GM20000 (cell line): ENCODE measurements around the gene SIGLEC15.

ENCODE experiments used
- DNase-seq: peaks from one replicate; pipeline ENCODE4 v3.0.0; 2012; ENCODE audit warnings: low spot score
- TF ChIP-seq, protein P1 (sequence below): IDR thresholded peaks from 2 replicates; pipeline ENCODE4 v1.5.1; 2012; ENCODE audit warnings: mild to moderate bottlenecking, control low read depth; ENCODE audit errors: extremely low read depth, missing control alignments

SIGLEC15 gene

DNA sequence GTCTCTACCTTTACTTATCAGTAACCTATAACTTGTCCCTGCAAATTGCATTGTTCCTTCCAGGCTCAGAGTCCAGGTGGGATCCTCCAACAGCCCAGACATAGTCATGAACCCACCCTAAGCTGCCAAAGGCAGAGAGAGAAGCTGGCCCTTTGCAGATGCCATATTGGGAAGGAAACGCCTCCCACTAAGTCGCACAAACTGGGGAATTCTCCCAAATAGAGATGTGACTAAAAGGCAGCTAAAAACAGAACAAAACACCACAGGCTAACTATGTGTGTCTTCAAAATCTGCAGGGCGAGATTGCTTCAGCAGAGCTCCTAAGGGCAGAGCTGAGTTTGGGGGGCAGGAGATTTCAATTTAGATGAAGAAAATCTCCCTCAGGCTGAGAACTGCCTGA, 38.5 kb upstream of the SIGLEC15 start:
- DNase-seq, result no peak

DNA sequence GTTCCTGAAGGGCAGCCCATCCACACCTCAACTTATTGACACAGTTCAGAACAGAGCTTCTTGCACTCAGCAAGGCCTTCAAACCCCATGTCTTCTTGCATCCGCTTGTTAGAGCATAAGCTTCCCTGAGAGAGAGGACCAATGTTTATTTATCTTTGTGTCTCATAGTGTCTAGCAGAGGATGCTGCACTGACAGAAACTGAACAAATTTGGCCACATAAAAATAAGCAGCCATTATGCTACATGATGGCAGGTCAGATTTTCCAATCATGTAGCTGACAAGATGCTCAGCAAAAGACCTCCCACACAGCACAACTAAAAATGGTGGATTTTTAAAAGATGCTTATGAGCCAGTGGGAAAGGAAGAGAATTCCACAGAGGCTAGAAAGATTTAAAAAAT, 38.1 kb upstream of the SIGLEC15 start:
- TF ChIP-seq, protein P1, sequence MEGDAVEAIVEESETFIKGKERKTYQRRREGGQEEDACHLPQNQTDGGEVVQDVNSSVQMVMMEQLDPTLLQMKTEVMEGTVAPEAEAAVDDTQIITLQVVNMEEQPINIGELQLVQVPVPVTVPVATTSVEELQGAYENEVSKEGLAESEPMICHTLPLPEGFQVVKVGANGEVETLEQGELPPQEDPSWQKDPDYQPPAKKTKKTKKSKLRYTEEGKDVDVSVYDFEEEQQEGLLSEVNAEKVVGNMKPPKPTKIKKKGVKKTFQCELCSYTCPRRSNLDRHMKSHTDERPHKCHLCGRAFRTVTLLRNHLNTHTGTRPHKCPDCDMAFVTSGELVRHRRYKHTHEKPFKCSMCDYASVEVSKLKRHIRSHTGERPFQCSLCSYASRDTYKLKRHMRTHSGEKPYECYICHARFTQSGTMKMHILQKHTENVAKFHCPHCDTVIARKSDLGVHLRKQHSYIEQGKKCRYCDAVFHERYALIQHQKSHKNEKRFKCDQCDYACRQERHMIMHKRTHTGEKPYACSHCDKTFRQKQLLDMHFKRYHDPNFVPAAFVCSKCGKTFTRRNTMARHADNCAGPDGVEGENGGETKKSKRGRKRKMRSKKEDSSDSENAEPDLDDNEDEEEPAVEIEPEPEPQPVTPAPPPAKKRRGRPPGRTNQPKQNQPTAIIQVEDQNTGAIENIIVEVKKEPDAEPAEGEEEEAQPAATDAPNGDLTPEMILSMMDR, result no peak
- no peak for DNase-seq

More for the DNA sequence above, 38.5 kb upstream of the SIGLEC15 start:
- TF ChIP-seq, protein P1, result no peak

DNA sequence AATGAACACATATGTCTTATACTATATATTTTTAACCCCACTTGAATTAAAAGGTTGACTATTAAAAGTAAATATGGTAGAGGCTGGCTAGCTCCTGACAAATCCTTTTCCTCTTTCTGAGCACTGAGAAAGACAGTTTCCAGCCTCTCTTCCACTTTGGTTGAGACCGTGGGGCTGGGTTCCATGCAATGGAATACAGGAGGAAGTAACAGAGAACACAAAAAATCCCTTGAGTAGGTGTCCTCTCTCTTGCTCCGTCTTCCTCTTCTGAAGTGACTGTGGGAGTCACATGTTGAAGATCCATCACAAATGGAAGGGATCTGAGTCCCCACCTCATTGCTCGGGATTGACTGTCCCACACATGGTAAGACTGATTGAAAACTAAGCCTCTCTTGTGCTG, 36.6 kb upstream of the SIGLEC15 start:
- TF ChIP-seq, protein P1, result no peak
- no peak for DNase-seq

DNA sequence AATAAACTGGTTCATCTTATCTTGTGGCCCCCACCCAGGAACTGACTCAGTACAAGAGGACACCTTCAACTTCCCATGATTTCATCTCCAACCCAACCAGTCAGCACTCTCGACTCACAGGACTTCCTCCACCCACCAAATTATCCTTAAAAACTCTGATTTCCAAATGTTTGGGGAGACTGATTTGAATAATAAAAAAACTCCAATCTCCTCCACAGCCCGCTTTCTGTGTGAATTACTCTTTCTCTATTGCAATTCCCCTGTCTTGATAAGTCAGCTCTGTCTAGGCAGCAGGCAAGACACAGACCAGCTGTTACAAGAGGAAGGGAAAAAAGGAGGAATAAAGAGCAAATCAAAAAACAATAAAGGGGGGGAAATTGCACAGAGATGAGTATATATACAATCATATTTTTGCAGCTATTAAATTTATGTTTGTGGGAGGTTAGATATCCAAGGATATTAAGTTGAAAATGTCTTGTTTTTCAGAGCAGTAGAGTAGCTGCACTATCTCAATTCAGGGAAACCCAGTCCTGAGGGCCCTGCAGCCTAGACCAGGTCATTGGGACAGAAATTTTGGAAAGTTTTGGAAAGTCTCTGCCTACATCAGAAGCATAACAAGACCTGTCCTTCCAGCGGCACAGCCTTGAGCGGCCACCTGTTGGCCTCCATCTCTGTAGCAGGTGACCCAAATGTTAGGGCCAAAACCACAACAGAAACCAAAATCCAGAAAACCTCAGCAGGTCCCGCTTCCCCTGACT, 32.8 kb upstream of the SIGLEC15 start:
- TF ChIP-seq, protein P1, result no peak
- no peak for DNase-seq

DNA sequence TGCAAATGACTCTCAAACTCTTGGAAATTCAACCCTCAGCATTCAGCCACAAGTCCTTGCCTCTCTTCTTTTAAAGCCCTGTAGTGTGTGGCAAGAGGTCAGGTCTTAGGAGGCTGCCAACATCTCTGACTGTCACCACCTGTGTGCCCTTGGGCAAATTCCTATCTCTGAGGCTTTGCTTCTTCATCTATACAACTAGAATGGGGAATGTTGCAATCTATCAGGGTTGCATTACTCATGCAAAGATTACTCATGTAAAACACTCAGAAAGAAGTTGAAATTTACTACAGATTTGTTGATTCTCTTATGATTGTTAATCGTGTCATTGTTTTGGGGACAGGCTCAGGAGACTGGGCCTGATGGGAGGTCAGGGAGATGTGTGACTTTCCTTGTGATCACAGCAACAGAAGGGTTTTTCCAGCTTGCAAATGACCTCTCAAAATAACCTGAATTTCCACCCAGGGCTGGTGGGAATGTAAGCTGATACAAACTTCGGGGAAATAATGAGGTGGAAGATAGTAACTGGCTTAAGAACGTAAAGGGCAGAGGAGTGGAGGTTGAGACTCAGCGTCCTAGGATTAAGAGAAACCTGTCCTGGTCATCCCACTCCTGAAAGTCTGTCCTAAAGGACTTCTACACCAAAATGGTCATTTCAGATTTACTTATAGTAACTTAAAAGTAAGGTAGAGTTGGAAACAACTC, 32.1 kb upstream of the SIGLEC15 start:
- no peak for DNase-seq
- TF ChIP-seq, protein P1, result no peak

DNA sequence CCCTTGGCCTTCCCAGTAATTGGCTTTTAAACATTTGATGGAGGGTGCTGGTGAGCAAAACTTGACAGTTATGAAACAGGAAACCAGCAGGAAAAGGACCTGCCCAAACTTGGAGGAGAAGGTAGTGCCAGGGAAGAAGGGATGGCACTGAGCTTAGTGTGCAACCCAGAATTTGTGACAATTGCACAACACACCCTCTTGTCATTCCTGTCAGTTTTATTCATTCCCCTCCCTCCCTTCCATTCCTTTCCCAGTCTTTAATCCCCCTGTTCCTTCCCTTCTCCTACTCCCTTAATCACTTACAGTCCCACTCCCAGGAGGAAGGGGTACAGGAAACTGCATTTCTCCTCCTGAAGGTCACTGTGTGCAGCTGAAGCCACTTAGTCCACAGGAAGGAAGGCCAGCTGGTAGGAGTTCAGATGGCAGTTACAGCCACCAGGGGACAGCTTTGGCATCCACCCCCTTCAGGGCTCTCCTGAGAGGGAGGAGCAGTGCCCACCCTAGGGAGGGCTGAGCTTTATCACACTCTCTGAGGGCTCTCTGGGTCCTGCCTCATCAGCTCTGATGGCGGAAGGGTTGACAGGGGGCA, 24.0 kb upstream of the SIGLEC15 start:
- TF ChIP-seq, protein P1, result no peak
- DNase-seq, result no peak
